Measurements from ENCODE around the gene CCNC. TPM values are rescaled to one million over a fixed set of nuclear protein-coding genes. Genes with fewer than 3 reads are reported as not detected.

CCNC gene
- total and polyA plus RNA-seq, 2 of the 13 experiments (the other 11 are each of a cell fraction or from before 2014, with no cell fraction given), result 69.6 to 141 TPM

DNA sequence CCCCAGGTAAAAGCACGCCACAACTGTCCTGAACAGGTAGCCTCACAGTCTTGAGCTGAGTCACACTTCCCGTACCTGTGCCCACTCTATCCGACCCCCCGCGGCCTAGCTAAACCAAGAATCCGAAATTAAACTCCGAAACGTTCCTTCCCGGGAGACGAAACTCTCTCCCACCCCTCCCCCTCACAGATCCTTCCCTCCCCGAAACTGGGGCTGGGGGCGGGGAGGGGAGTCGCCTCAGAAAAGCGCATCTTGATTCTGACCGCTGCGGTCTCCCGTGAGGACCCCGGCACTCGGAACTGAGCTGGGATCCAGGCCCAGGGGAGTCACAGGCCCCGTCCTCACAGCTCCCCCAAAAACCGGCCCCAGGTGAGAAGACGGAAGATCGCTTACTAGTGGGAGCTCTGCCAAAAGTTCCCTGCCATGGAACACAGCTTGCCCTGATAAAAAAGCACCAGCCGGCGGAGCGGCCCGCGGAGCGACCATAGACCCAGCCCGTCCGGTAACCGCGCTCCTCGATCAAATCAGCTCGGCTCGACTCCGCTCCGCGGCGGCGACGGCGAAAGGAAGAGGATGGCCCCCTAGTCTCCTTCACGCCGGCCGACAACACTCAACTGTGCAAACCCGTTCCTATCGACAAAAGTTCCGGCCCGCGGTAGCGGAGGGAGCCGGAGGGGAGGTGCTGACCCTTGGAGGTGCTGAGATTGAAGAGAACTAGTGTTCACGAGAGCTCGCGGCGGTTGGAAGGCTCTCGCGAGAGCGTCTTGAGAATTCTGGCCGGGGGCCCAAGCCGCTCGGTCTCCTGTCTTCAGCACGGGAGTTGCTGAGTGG lies at the start of gene CCNC (continued):
- no peak for TF ChIP-seq SRSF9 (IDR thresholded peaks at IDR 0.05; ENCODE audit: borderline replicate concordance, insufficient read depth, low read depth, low read length, poor library complexity, severe bottlenecking)
- TF ChIP-seq ZNF572 (CRISPR knock-in tag; IDR thresholded peaks at IDR 0.05), result no peak
- TF ChIP-seq, protein P1, sequence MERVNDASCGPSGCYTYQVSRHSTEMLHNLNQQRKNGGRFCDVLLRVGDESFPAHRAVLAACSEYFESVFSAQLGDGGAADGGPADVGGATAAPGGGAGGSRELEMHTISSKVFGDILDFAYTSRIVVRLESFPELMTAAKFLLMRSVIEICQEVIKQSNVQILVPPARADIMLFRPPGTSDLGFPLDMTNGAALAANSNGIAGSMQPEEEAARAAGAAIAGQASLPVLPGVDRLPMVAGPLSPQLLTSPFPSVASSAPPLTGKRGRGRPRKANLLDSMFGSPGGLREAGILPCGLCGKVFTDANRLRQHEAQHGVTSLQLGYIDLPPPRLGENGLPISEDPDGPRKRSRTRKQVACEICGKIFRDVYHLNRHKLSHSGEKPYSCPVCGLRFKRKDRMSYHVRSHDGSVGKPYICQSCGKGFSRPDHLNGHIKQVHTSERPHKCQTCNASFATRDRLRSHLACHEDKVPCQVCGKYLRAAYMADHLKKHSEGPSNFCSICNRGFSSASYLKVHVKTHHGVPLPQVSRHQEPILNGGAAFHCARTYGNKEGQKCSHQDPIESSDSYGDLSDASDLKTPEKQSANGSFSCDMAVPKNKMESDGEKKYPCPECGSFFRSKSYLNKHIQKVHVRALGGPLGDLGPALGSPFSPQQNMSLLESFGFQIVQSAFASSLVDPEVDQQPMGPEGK (CRISPR knock-in tag; IDR thresholded peaks at IDR 0.05), result peak; percentile 85
- peak; percentile 94 for TF ChIP-seq RBFOX2 (IDR thresholded peaks at IDR 0.05; ENCODE audit: low read depth, low read length)
- peak; percentile 60; the same call in 1 of the 2 replicates for TF ChIP-seq ZFP1 (CRISPR knock-in tag; IDR thresholded peaks at IDR 0.05)
- TF ChIP-seq, protein P2, sequence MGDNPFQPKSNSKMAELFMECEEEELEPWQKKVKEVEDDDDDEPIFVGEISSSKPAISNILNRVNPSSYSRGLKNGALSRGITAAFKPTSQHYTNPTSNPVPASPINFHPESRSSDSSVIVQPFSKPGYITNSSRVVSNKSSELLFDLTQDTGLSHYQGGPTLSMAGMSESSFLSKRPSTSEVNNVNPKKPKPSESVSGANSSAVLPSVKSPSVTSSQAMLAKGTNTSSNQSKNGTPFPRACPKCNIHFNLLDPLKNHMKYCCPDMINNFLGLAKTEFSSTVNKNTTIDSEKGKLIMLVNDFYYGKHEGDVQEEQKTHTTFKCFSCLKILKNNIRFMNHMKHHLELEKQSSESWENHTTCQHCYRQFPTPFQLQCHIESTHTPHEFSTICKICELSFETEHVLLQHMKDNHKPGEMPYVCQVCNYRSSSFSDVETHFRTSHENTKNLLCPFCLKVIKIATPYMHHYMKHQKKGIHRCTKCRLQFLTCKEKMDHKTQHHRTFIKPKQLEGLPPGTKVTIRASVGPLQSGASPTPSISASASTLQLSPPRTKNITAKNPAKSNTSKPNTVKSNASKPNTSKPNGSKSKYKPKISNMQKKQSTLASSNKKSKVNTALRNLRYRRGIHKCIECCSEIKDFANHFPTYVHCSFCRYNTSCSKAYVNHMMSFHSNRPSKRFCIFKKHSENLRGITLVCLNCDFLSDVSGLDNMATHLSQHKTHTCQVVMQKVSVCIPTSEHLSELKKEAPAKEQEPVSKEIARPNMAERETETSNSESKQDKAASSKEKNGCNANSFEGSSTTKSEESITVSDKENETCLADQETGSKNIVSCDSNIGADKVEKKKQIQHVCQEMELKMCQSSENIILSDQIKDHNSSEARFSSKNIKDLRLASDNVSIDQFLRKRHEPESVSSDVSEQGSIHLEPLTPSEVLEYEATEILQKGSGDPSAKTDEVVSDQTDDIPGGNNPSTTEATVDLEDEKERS (CRISPR knock-in tag; IDR thresholded peaks at IDR 0.05), result peak; percentile 59; the same call in 1 of the 2 replicates
- TF ChIP-seq, protein P3, sequence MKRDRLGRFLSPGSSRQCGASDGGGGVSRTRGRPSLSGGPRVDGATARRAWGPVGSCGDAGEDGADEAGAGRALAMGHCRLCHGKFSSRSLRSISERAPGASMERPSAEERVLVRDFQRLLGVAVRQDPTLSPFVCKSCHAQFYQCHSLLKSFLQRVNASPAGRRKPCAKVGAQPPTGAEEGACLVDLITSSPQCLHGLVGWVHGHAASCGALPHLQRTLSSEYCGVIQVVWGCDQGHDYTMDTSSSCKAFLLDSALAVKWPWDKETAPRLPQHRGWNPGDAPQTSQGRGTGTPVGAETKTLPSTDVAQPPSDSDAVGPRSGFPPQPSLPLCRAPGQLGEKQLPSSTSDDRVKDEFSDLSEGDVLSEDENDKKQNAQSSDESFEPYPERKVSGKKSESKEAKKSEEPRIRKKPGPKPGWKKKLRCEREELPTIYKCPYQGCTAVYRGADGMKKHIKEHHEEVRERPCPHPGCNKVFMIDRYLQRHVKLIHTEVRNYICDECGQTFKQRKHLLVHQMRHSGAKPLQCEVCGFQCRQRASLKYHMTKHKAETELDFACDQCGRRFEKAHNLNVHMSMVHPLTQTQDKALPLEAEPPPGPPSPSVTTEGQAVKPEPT (CRISPR knock-in tag; IDR thresholded peaks at IDR 0.05; ENCODE audit: low read depth), result peak; percentile 81; the same call in 1 of the 2 replicates
- no peak for TF ChIP-seq ZNF615 (CRISPR knock-in tag; IDR thresholded peaks at IDR 0.05; ENCODE audit: borderline replicate concordance)
- TF ChIP-seq MYNN (CRISPR knock-in tag; IDR thresholded peaks at IDR 0.05; ENCODE audit: low read depth), result no peak
- peak; percentile 81; the same call in 1 of the 2 replicates for TF ChIP-seq ZSCAN31 (CRISPR knock-in tag; IDR thresholded peaks at IDR 0.05; ENCODE audit: low read depth)
- TF ChIP-seq ZFP82 (CRISPR knock-in tag; IDR thresholded peaks at IDR 0.05; ENCODE audit: borderline replicate concordance), result peak; percentile 93
- TF ChIP-seq HOXA3 (CRISPR knock-in tag; IDR thresholded peaks at IDR 0.05), result peak; percentile 95
- no peak for TF ChIP-seq ZNF773 (CRISPR knock-in tag; IDR thresholded peaks at IDR 0.05; ENCODE audit: borderline replicate concordance)
- no peak; the same call in none of the 2 replicates for TF ChIP-seq ZSCAN25 (CRISPR knock-in tag; IDR thresholded peaks at IDR 0.05)
- TF ChIP-seq, protein P4, sequence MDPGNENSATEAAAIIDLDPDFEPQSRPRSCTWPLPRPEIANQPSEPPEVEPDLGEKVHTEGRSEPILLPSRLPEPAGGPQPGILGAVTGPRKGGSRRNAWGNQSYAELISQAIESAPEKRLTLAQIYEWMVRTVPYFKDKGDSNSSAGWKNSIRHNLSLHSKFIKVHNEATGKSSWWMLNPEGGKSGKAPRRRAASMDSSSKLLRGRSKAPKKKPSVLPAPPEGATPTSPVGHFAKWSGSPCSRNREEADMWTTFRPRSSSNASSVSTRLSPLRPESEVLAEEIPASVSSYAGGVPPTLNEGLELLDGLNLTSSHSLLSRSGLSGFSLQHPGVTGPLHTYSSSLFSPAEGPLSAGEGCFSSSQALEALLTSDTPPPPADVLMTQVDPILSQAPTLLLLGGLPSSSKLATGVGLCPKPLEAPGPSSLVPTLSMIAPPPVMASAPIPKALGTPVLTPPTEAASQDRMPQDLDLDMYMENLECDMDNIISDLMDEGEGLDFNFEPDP (CRISPR knock-in tag; conservative IDR thresholded peaks at IDR 0.05), result no peak
- no peak for TF ChIP-seq PHB2 (IDR thresholded peaks at IDR 0.05; ENCODE audit: partially characterized antibody)
- 0 out of 2 replicates have a peak, but pooled peaks have one; percentile 49 for TF ChIP-seq ZNF329 (CRISPR knock-in tag; IDR thresholded peaks at IDR 0.05; ENCODE audit: low read depth)
- peak; percentile 95 for TF ChIP-seq RBM39 (IDR thresholded peaks at IDR 0.05; ENCODE audit: low read depth, low read length, poor library complexity, severe bottlenecking)
- no peak for TF ChIP-seq ZNF17 (CRISPR knock-in tag; IDR thresholded peaks at IDR 0.05)
- peak; percentile 76 for TF ChIP-seq AGO1 (IDR thresholded peaks at IDR 0.05; ENCODE audit: low read depth, low read length, poor library complexity, severe bottlenecking)
- peak; percentile 95 for TF ChIP-seq DMAP1 (CRISPR knock-in tag; IDR thresholded peaks at IDR 0.05)
